ENCODE measurements around the gene CD8A. TPM values are rescaled to one million over a fixed set of nuclear protein-coding genes. Genes with fewer than 3 reads are reported as not detected.

CD8A gene
- total and polyA plus RNA-seq, 10 of the 15 experiments (the other 5 are each of a cell fraction or from before 2014, with no cell fraction given) = 0.15 to 0.43 TPM; not detected in 8

DNA sequence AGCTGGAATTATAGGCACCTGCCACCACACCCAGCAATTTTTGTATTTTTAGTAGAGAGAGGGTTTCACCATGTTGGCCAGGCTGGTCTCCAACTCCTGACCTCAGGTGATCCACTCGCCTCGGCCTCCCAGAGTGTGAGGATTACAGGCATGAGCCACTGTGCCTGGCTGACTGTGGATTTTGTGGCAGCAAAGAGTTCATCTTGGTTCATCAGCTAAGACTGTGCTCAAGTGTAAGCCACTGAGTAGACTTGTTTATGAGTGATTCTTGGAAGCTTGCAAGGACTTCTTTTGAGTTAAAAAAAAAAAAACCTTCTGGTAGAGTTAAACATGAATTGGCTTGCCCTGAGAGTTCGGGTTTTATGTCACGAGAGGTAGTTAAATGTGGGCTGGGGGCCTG, 36.2 kb upstream of the CD8A start (continued):
- TF ChIP-seq MLLT1 (IDR thresholded peaks at IDR 0.05) = no peak
- TF ChIP-seq EZH2 (IDR thresholded peaks at IDR 0.05; ENCODE audit: borderline replicate concordance, control insufficient read depth, low read depth, low read length) = no peak
- TF ChIP-seq FOS (IDR thresholded peaks at IDR 0.05; ENCODE audit: borderline replicate concordance, extremely low read depth, insufficient read length) = no peak
- TF ChIP-seq DPF2 (IDR thresholded peaks at IDR 0.05) = no peak

DNA sequence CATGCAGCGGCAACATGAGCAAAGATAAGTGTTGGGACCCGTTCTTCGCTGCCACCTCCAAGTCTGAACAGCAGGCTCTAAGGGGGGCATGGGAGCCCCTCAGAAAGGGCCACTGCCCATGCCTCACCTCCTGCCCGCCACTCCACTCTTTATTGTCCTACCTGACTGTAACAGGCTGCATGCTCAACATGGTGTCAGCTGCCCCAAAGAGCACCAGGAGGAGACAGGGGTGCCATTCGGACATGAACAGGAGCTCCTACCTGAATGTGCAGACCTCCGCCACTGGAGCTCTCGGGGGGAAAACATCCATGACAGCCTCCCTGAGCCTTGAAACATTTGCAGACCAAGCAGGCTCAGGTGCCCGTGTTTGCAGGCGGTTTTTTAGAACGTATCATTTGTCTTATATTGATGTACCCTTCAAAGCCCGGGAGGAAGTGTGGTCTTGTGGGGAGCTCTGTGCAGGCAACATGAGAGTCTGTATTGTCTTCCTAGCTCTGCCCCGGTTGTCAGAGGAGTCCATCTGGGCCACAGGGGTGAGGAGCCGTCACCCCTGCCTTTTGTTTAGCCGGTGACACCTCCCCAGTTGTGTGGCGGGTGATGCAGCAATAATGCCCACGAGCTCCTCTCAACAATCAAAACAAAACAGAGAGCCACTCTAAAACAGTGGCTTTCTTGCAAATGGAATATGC, 35.1 kb upstream of the CD8A start:
- H3K4me2 ChIP-seq (ENCODE audit: control insufficient read depth, insufficient read depth) = no peak overlapping the region
- H3K9ac ChIP-seq (ENCODE audit: control insufficient read depth, insufficient read depth, low read length) = no peak overlapping the region
- H3K27ac ChIP-seq (ENCODE audit: control insufficient read depth, insufficient read depth) = no peak overlapping the region
- no peaks in the 10 kb centered on the region for H3K79me2 ChIP-seq (ENCODE audit: control insufficient read depth, insufficient read depth, low read length)
- WGBS (ENCODE audit: insufficient coverage, insufficient replicate concordance, low lambda C conversion rate, missing lambda C conversion rate) = 37% methylated on average over 16 of the region's 16 CpGs
- H4K20me1 ChIP-seq (ENCODE audit: control insufficient read depth, insufficient read depth) = no peaks in the 10 kb centered on the region
- BruUV-seq (replicated peaks) = no TSS peak
- no peak for FAIRE-seq
- H2AFZ ChIP-seq (ENCODE audit: control insufficient read depth, low read depth, low read length) = no peak overlapping the region
- in situ Hi-C loops (cut with MboI) = no loop called here
- no peak overlapping the region for H3K4me3 ChIP-seq
- ChIA-PET SMC1A (ENCODE audit: uncharacterized antibody, unreplicated experiment) (interaction anchor here (0.7 kb wide), 1 partner anchor 234 kb away, joined by 3 read pairs; no protein-coding TSS in a partner anchor), CTCF (no interaction called here), POLR2A (no interaction called here), RAD21 (ENCODE audit: unreplicated experiment) (no interaction called here)
- no peak for DNase-seq (ENCODE audit: low read depth, low spot score)
- no peaks in the 10 kb centered on the region for H3K36me3 ChIP-seq (ENCODE audit: control insufficient read depth in 2 of 2, insufficient read depth in 2 of 2, low read length in 1 of 2)
- H3K27me3 ChIP-seq (replicated peaks in 1 of 2; ENCODE audit: control insufficient read depth in 2 of 2, insufficient read depth in 2 of 2, low read length in 1 of 2) = peaks cover 0 to 3% of the 10 kb centered on the region in 2 experiments; a peak in 3 of 4 replicates
- no peaks in the 10 kb centered on the region for H3K4me1 ChIP-seq (ENCODE audit: control insufficient read depth, insufficient read depth, low read length)
- H3K9me3 ChIP-seq (replicated peaks; ENCODE audit: control insufficient read depth, insufficient read depth, low read length) = no peaks in the 10 kb centered on the region; the same call in 2 of the 3 replicates
- intact Hi-C loops (cut with micrococcal nuclease; ENCODE audit: unreplicated experiment) = no loop called here
- no peak for ATAC-seq
- TF ChIP-seq ZZZ3 (IDR thresholded peaks at IDR 0.05; ENCODE audit: control insufficient read depth, insufficient read length, low read depth) (no peak), GABPA (IDR thresholded peaks at IDR 0.05; ENCODE audit: low read depth) (no peak), NR2C1 (IDR thresholded peaks at IDR 0.05) (no peak), BHLHE40 (IDR thresholded peaks at IDR 0.05; ENCODE audit: borderline replicate concordance in 1 of 2, low read depth in 2 of 2, low read length in 1 of 2) (no peak), NFYB (IDR thresholded peaks at IDR 0.05; ENCODE audit: insufficient read depth, low read depth, low read length) (no peak), CBX5 (IDR thresholded peaks at IDR 0.05; ENCODE audit: low read depth) (no peak), YBX1 (IDR thresholded peaks at IDR 0.05) (no peak), SREBF1 (IDR thresholded peaks at IDR 0.05; ENCODE audit: low read length) (no peak), SMARCA5 (IDR thresholded peaks at IDR 0.05) (no peak), TCF7 (IDR thresholded peaks at IDR 0.05; ENCODE audit: borderline replicate concordance) (no peak), FOXM1 (IDR thresholded peaks at IDR 0.05; ENCODE audit: low read depth, low read length) (no peak), SUPT20H (IDR thresholded peaks at IDR 0.05; ENCODE audit: borderline replicate concordance, control insufficient read depth, low read depth, low read length) (no peak), ESRRA (IDR thresholded peaks at IDR 0.05; ENCODE audit: low read length) (no peak)
- TF ChIP-seq, protein P1, sequence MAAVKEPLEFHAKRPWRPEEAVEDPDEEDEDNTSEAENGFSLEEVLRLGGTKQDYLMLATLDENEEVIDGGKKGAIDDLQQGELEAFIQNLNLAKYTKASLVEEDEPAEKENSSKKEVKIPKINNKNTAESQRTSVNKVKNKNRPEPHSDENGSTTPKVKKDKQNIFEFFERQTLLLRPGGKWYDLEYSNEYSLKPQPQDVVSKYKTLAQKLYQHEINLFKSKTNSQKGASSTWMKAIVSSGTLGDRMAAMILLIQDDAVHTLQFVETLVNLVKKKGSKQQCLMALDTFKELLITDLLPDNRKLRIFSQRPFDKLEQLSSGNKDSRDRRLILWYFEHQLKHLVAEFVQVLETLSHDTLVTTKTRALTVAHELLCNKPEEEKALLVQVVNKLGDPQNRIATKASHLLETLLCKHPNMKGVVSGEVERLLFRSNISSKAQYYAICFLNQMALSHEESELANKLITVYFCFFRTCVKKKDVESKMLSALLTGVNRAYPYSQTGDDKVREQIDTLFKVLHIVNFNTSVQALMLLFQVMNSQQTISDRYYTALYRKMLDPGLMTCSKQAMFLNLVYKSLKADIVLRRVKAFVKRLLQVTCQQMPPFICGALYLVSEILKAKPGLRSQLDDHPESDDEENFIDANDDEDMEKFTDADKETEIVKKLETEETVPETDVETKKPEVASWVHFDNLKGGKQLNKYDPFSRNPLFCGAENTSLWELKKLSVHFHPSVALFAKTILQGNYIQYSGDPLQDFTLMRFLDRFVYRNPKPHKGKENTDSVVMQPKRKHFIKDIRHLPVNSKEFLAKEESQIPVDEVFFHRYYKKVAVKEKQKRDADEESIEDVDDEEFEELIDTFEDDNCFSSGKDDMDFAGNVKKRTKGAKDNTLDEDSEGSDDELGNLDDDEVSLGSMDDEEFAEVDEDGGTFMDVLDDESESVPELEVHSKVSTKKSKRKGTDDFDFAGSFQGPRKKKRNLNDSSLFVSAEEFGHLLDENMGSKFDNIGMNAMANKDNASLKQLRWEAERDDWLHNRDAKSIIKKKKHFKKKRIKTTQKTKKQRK (IDR thresholded peaks at IDR 0.05; ENCODE audit: low read depth, low read length) = no peak
